A172 (cell line): Measurements from ENCODE around the gene USP7. TPM values are rescaled to one million over a fixed set of nuclear protein-coding genes. Genes with fewer than 3 reads are reported as not detected.
A peak's percentile ranks its signal among the peaks of the same experiment; 100 is the strongest.
"Not testable (repeated sequence)": the region's sequence is repeated elsewhere in the genome, so short reads cannot be mapped to it uniquely, and the experiment has no call there.

Experiments
- DNase-seq: peaks from one replicate; pipeline ENCODE4 v3.0.0-alpha.2; 2015; ENCODE audit warnings: low spot score
- total RNA-seq: library from RNA; depleted of rRNA; stranded (reverse); fragments of >200 nt; shearing (Covaris generic); gene quantifications from 2 replicates; pipeline ENCODE4 v1.2.3, GENCODE V29; 2014

Gene USP7
- total RNA-seq, 1 experiment from 2014 or later: 62.1 TPM

- DNase-seq: no peak
Observed at GRCh38 chr16:8972843-8973586, 9.3 kb upstream of the USP7 start.

GRCh38 chr16:8971416-8971815 lies 7.7 kb upstream of the USP7 start:
- no peak for DNase-seq

- DNase-seq: not testable (repeated sequence)
Observed at GRCh38 chr16:8969202-8969897, 5.6 kb upstream of the USP7 start.

- DNase-seq: not testable (repeated sequence)
Observed at GRCh38 chr16:8968054-8968453, 4.3 kb upstream of the USP7 start.

- DNase-seq: no peak
Observed at GRCh38 chr16:8967132-8967821, 3.6 kb upstream of the USP7 start.

- no peak for DNase-seq
Observed at GRCh38 chr16:8966817-8967131, 3.1 kb upstream of the USP7 start.

- DNase-seq: no peak
Observed at GRCh38 chr16:8964462-8964861, 756 bp upstream of the USP7 start.

GRCh38 chr16:8963010-8963820 lies 491 bp downstream of the USP7 start:
- no peak for DNase-seq

- DNase-seq: no peak
Observed at GRCh38 chr16:8962393-8963009, 1.2 kb downstream of the USP7 start.

GRCh38 chr16:8961811-8962390 lies 1.8 kb downstream of the USP7 start:
- no peak for DNase-seq

GRCh38 chr16:8960788-8961109 lies 3.0 kb downstream of the USP7 start:
- no peak for DNase-seq

GRCh38 chr16:8959921-8960787 lies 3.6 kb downstream of the USP7 start:
- DNase-seq: no peak

- DNase-seq: peak; percentile 75
Observed at GRCh38 chr16:8958344-8959167, 5.2 kb downstream of the USP7 start.

- no peak for DNase-seq
Observed at GRCh38 chr16:8957509-8958157, 6.1 kb downstream of the USP7 start.

- no peak for DNase-seq
Observed at GRCh38 chr16:8957063-8957397, 6.7 kb downstream of the USP7 start.

- no peak for DNase-seq
Observed at GRCh38 chr16:8956265-8957062, 7.2 kb downstream of the USP7 start.

GRCh38 chr16:8955828-8956227 lies 7.9 kb downstream of the USP7 start:
- no peak for DNase-seq

GRCh38 chr16:8953064-8953463 lies 10.6 kb downstream of the USP7 start:
- no peak for DNase-seq
